Aorta (tissue), 5 donors: Measurements from ENCODE around the gene CRIP3. TPM values are rescaled to one million over a fixed set of nuclear protein-coding genes. Genes with fewer than 3 reads are reported as not detected.

Experiments used
- ATAC-seq: fragments of 200-7000 bp; cut with Tn5 transposase; one replicate; pipeline ENCODE4 v1.9.1; 2022; ENCODE audit warnings: moderate library complexity; ENCODE audit not compliant: low FRiP score
- DNase-seq, 2 donors: peaks; one replicate each; pipeline ENCODE4 v3.0.0-alpha.2; 2020
- H3K27ac ChIP-seq, 2 donors: one replicate each; pipeline ENCODE4 v1.5.1; 2013; ENCODE audit warnings: low read length in 2 of 2, mild to moderate bottlenecking in 2 of 2, moderate library complexity in 2 of 2, control low read depth in 1 of 2, inconsistent platforms in 1 of 2, low read depth in 1 of 2
- H3K27me3 ChIP-seq, 2 donors: one replicate each; pipeline ENCODE4 v1.6.1; 2013; ENCODE audit warnings: control low read depth in 1 of 2, low read length in 1 of 2, mild to moderate bottlenecking in 1 of 2, moderate library complexity in 1 of 2; ENCODE audit not compliant: insufficient read depth in 2 of 2, control insufficient read depth in 1 of 2
- H3K36me3 ChIP-seq, 2 donors: one replicate each; pipeline ENCODE4 v1.6.1; 2013; ENCODE audit warnings: control low read depth in 1 of 2, low read length in 1 of 2, mild to moderate bottlenecking in 1 of 2; ENCODE audit not compliant: insufficient read depth in 2 of 2, control insufficient read depth in 1 of 2
- H3K4me1 ChIP-seq, 2 donors: one replicate each; pipeline ENCODE4 v1.6.1; 2013; ENCODE audit warnings: low read length in 2 of 2, control low read depth in 1 of 2, mild to moderate bottlenecking in 1 of 2, moderate library complexity in 1 of 2; ENCODE audit not compliant: insufficient read depth in 2 of 2, control insufficient read depth in 1 of 2
- H3K4me3 ChIP-seq, 2 donors: one replicate each; pipeline ENCODE4 v1.5.1; 2013; ENCODE audit warnings: low read length in 2 of 2, control low read depth in 1 of 2, mild to moderate bottlenecking in 1 of 2
- H3K9me3 ChIP-seq: one replicate; pipeline ENCODE4 v1.6.1; 2013; ENCODE audit warnings: mild to moderate bottlenecking, low read length; ENCODE audit not compliant: control insufficient read depth
- WGBS, 2 donors: extraction: QIAGEN DNeasy Blood & Tissue Kit; methylation state at CpG; one replicate each; pipeline ENCODE4 v1.1.7; 2013; 5-methylcytosine and 5-hydroxymethylcytosine counted together
- intact Hi-C, 2 donors: fragments of 100-400 bp; cut with DNase I; formaldehyde crosslinking; loops; one replicate each; pipeline versions ENCODE4 v1.14.2 to v1.15.0; 2022
- polyA plus RNA-seq, 2 donors: library from polyadenylated mRNA; stranded (reverse); fragments of 200-250 nt; gene quantifications; one replicate each; pipeline ENCODE4 v1.2.3, GENCODE V29; 2013
- total RNA-seq, 2 donors: library from RNA; stranded (reverse); fragmentation: NEBNext Ultra II Directional; extraction: Animal tissue kit (Norgen Biotek cat#: 25700); gene quantifications; one replicate each; pipeline ENCODE4 v1.2.1, GENCODE V29; 2021
- donor health status: healthy with polysubstance abuse.
- donor health status: Bipolar disorder and iron deficiency.
- donor health status: DM: no; HTN: no; CAD: no.
- donor health status: DM: no; HTN: no; CAD: no.
- donor health status: DM: yes; HTN: yes; CAD: no.

The CRIP3 gene
- total and polyA plus RNA-seq, 4 donors = 0.65 to 2.2 (median 1.8) TPM; not detected in 1

DNA sequence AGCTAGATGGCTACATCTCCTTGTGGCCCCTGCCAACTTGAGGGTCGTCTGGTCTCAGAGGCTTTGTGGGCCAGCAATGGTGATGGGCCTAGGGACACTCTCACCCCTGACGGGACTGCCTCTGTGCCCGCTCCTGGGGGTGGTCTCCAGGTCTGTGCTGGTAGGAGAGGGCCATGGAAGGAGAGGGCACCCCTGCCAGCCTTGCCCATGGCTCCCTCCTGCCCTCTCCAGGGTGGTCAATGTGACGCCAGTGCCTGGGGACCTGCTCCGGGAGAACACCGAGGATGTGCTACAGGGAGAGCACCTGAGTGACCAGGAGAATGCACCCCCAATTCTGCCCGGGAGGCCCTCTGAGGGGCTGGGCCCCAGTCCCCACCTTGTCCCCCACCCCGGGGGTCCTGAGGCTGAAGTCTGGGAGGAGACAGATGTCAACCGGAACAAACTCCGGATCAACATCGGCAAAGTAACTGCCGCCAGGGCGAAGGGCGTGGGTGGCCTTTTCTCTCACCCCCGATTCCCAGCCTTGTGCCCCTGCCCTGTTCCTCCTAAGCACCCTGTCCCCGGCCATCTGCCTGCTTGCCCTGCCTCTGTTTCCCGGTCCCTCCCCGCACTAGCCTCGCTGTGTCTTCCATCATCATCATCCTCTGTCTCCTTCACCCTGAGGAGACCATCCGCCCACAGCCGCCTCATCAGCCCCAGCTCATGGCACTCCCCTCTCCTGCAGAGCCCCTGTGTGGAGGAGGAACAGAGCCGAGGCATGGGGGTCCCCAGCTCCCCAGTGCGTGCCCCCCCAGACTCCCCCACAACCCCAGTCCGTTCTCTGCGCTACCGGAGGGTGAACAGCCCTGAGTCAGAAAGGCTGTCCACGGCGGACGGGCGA, 49.6 kb downstream of the CRIP3 start:
- intact Hi-C loops = no loop called here
- 90 to 93% methylated on average over 29 to 30 of the region's 30 CpGs for WGBS, 2 donors

DNA sequence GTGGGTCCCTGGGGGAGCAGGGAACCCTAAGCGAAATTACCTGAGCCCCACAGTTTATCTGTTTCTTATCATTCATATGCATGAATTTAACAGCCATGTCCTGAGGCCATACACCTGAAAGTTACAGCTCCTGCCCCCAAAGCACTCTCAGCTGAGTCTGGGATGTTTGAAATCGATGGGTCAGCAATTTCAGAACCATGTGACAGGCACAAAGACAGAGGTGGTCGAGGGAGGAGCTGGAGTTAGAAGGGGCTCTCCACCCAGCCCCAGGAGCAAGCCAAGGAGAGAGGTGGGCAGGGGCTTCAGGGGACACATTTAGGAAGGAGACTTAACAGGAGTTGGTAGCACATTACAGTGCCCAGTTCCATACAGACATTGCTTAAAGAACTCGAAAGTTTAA, 50.4 kb downstream of the CRIP3 start:
- Histone ChIP-seq H3K27me3 (no peaks in the 10 kb centered on the region), H3K4me1 (no peaks in the 10 kb centered on the region), H3K27ac (no peak overlapping the region), H3K9me3 (no peaks in the 10 kb centered on the region), H3K36me3 (no peaks in the 10 kb centered on the region), H3K4me3 (no peak overlapping the region)
- intact Hi-C loops = no loop called here
- WGBS, 2 donors = 74% methylated on average over 4 of the region's 4 CpGs
- DNase-seq (no peak), ATAC-seq (no peak)

More for the DNA sequence above, 49.6 kb downstream of the CRIP3 start:
- DNase-seq (no peak), ATAC-seq (no peak)
- no peaks in the 10 kb centered on the region for H3K9me3 ChIP-seq
- no peaks in the 10 kb centered on the region for H3K4me1 ChIP-seq
- H3K36me3 ChIP-seq = no peaks in the 10 kb centered on the region
- no peak overlapping the region for H3K4me3 ChIP-seq
- no peak overlapping the region for H3K27ac ChIP-seq
- H3K27me3 ChIP-seq = no peaks in the 10 kb centered on the region

DNA sequence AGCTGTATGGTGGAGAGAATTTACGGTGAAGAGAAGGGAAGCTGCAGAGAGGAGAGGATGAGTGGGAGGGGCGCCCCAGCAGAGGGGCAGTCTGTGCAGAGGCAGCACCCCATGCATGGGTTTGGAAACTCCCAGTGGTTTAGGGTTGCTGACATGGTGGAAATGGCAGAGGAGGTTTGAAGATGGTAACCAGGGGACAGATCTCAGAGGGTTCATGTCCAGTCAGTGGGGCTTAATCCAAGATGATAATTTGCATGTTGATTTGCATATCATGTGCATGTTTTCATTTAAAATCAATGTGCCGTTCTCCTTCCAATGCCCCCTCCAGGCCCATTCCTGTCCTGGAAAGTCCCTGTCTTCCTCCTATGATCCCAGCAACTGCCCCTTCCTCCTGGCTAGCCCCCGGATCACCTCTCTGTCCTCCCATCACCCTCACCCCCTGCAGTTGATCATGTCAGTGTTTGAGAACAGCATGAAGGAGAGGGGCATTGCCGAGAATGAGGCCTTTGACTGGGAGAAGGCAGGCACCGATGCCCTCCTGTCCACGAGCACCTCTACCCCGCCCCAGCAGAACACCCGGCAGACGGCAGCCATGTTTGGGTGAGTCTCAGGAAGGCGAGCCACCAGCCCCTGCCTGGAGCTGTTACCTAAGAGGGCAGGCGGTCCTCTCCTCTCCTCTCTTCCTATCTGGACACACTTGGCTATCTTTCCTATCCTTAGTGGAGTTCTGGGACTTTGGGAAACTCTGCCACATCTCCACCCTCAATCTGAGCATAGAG, 51.1 kb downstream of the CRIP3 start:
- Histone ChIP-seq H3K9me3 (no peaks in the 10 kb centered on the region), H3K4me3 (no peak overlapping the region), H3K27me3 (no peaks in the 10 kb centered on the region), H3K27ac (no peak overlapping the region), H3K4me1 (no peaks in the 10 kb centered on the region), H3K36me3 (no peaks in the 10 kb centered on the region)
- intact Hi-C loops = no loop called here
- DNase-seq = no peak
- WGBS, 2 donors = 88 to 90% methylated on average over 12 of the region's 12 CpGs
- no peak for ATAC-seq

DNA sequence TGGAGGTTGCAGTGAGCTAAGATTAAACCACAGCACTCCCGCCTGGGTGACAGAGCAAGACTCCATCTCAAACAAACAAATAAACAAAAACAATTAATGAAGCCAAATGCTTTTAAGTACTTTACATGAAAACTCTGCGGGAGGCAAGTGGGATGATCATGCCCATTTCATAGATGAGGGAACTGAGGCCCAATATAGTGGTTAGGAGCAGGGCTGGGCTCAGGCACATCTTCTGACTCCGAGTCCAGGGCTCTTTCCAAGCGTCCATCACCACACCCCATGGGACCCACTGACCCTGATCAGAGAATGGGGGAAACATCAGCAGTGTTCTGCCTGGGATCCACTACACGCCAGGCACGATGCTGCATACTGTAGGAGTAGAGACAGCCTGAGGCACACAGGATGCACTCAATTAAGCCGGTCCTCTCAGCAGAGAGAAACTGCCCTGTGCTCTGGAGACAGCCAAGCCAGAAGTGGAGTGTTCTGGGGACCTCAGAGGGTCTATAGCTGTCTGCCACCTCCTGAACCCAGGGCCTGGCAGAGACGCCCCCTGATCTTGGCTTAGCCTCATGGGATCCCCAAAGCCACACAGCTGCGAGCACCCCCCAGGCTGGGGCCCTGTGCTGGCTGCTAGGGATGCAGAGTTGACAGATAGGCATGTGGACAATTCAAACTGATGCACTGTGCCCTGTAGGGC, 51.8 kb downstream of the CRIP3 start:
- no peaks in the 10 kb centered on the region for H3K9me3 ChIP-seq
- intact Hi-C loops = no loop called here
- DNase-seq = no peak
- H3K4me3 ChIP-seq = no peak overlapping the region
- H3K27ac ChIP-seq = no peak overlapping the region
- no peaks in the 10 kb centered on the region for H3K4me1 ChIP-seq
- WGBS, 2 donors = 79 to 85% methylated on average over 9 of the region's 9 CpGs
- no peak for ATAC-seq
- no peaks in the 10 kb centered on the region for H3K36me3 ChIP-seq
- H3K27me3 ChIP-seq = no peaks in the 10 kb centered on the region

Other genes with a start within 250 kb of the CRIP3 start
- gene MRPL2, start 249.4 kb downstream of the CRIP3 start, total RNA-seq = 10 to 100 TPM; 30.4 to 33.6 TPM
- 10 to 100 TPM; 29.3 to 55.2 TPM for gene MRPL2, start 249.4 kb downstream of the CRIP3 start, polyA plus RNA-seq
- 10 to 100 TPM; 20.1 to 35.0 TPM for gene KLC4, start 249.2 kb downstream of the CRIP3 start, total RNA-seq
- gene KLC4, start 249.2 kb downstream of the CRIP3 start, polyA plus RNA-seq = 10 to 100 TPM; 34.6 to 54.9 TPM
- gene PTK7, start 232.5 kb downstream of the CRIP3 start, total RNA-seq = 1 to 10 TPM; 3.6 to 9.6 TPM
- 1 to 10 TPM in 1 of 2 donors, under 1 TPM in 1; 0.13 to 6.4 TPM for gene PTK7, start 232.5 kb downstream of the CRIP3 start, polyA plus RNA-seq
- 100 to 1,000 TPM in 1 of 2 donors, 10 to 100 TPM in 1; 47.5 to 106 TPM for gene SRF, start 137.6 kb downstream of the CRIP3 start, total RNA-seq
- gene SRF, start 137.6 kb downstream of the CRIP3 start, polyA plus RNA-seq = 10 to 100 TPM; 23.8 to 41.4 TPM
- gene CUL9, start 126.6 kb downstream of the CRIP3 start, total RNA-seq = 10 to 100 TPM; 32.6 to 54.6 TPM
- gene CUL9, start 126.6 kb downstream of the CRIP3 start, polyA plus RNA-seq = 100 to 1,000 TPM in 1 of 2 donors, 1 to 10 TPM in 1; 8.1 to 106 TPM
- 10 to 100 TPM; 10.2 to 18.1 TPM for gene DNPH1, start 79.3 kb downstream of the CRIP3 start, total RNA-seq
- gene DNPH1, start 79.3 kb downstream of the CRIP3 start, polyA plus RNA-seq = 10 to 100 TPM; 36.8 to 87.4 TPM
- under 1 TPM in 1 of 2 donors, not detected in 1; 0.12 TPM for gene TTBK1, start 65.3 kb downstream of the CRIP3 start, total RNA-seq
- gene TTBK1, start 65.3 kb downstream of the CRIP3 start, polyA plus RNA-seq = not detected
- not detected for gene SLC22A7, start 10.6 kb downstream of the CRIP3 start, total RNA-seq
- not detected for gene SLC22A7, start 10.6 kb downstream of the CRIP3 start, polyA plus RNA-seq
- 10 to 100 TPM; 12.1 to 21.3 TPM for gene ZNF318, start 60.8 kb upstream of the CRIP3 start, total RNA-seq
- gene ZNF318, start 60.8 kb upstream of the CRIP3 start, polyA plus RNA-seq = 1 to 10 TPM; 2.6 to 9.2 TPM
- 10 to 100 TPM; 19.5 to 30.5 TPM for gene ABCC10, start 118.7 kb upstream of the CRIP3 start, total RNA-seq
- gene ABCC10, start 118.7 kb upstream of the CRIP3 start, polyA plus RNA-seq = 10 to 100 TPM in 1 of 2 donors, 1 to 10 TPM in 1; 1.4 to 35.1 TPM
- not detected for gene DLK2, start 146.7 kb upstream of the CRIP3 start, total RNA-seq
- not detected for gene DLK2, start 146.7 kb upstream of the CRIP3 start, polyA plus RNA-seq
- gene TJAP1, start 168.7 kb upstream of the CRIP3 start, total RNA-seq = 10 to 100 TPM; 30.6 to 35.5 TPM
- 10 to 100 TPM in 1 of 2 donors, 1 to 10 TPM in 1; 6.3 to 38.7 TPM for gene TJAP1, start 168.7 kb upstream of the CRIP3 start, polyA plus RNA-seq
- under 1 TPM; 0.39 to 0.62 TPM for gene LRRC73, start 201.5 kb upstream of the CRIP3 start, total RNA-seq
- gene LRRC73, start 201.5 kb upstream of the CRIP3 start, polyA plus RNA-seq = 1 to 10 TPM in 1 of 2 donors, under 1 TPM in 1; 0.50 to 1.6 TPM
- gene YIPF3, start 208.1 kb upstream of the CRIP3 start, total RNA-seq = 10 to 100 TPM; 64.5 to 78.5 TPM
- 100 to 1,000 TPM in 1 of 2 donors, 10 to 100 TPM in 1; 33.4 to 103 TPM for gene YIPF3, start 208.1 kb upstream of the CRIP3 start, polyA plus RNA-seq
- gene POLR1C, start 208.3 kb upstream of the CRIP3 start, total RNA-seq = 10 to 100 TPM; 27.4 to 27.6 TPM
- gene POLR1C, start 208.3 kb upstream of the CRIP3 start, polyA plus RNA-seq = 10 to 100 TPM; 11.0 to 16.5 TPM